ENCODE data around the gene KDM4C. TPM values are rescaled to one million over a fixed set of nuclear protein-coding genes. Genes with fewer than 3 reads are reported as not detected.

The KDM4C gene
- total and polyA plus RNA-seq, 2 of the 4 experiments (the other 2 are of a cell fraction), result 11.8 to 23.8 TPM

DNA sequence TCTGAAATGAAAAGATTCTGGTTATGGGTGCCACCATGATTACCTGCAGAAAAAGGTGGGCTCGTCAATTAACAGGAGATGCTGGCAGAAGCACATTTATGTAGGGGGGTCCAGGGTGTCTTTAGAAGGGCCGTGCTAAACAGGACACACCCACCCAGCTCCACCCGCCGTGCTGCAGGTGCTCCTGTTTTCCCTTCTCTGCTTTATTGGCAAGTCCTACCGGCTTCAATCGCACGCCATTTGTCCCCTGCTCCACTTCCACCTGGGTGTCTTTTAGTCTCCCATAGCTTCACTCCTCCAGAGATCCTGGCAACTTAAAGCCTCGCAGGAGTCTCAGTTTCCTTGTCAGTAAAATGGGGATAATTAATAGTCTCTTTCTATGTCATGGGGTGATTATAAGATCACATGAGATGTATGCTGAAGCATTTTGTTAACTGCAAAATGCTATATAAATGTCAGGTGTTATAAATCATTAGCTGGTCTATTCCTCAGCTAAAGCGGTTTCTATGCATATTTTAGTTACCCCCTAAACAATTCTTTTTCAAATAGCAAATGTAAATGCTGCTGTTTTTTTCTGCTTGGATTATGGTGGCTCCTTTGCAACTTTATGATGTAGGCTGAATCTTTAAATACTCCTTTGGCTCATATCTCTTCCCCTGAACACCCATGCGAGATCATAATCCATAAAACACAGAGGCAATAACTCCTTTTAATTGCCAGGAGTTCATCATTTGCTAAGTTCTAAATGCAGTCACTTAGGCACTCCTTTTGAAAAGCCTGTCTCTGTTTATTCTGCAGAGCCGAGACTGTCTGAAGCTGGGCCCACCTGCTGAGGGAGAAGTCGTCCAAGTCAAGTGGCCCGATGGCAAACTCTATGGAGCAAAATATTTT, 406.9 kb downstream of the KDM4C start:
- BruUV-seq (replicated peaks), result no TSS peak
- no peak overlapping the region for H3K23ac ChIP-seq (ENCODE audit: low read depth, low read length)
- no peak overlapping the region for H2AK5ac ChIP-seq (ENCODE audit: low read depth, low read length)
- WGBS, 2 experiments (ENCODE audit: extremely low coverage in 2 of 2, insufficient read length in 1 of 2), result no CpG with 5 or more reads among the region's 13 CpGs
- intact Hi-C loops (cut with micrococcal nuclease) (no loop called here), in situ Hi-C loops (cut with MboI; ENCODE audit: low sequenced_read_pairs) (no loop called here), dilution Hi-C loops (cut with HindIII; ENCODE audit: low sequenced_read_pairs, unreplicated experiment) (no loop called here)
- H2AFZ ChIP-seq (replicated peaks; ENCODE audit: low read length, poor library complexity), result peak overlapping the region; percentile 15
- no peak overlapping the region for H3K9ac ChIP-seq (ENCODE audit: low read depth, low read length)
- H3K18ac ChIP-seq (ENCODE audit: low read depth, low read length), result no peak overlapping the region
- H3K56ac ChIP-seq (ENCODE audit: extremely low read depth, insufficient read depth, low read length), result no peak overlapping the region
- H2BK5ac ChIP-seq (ENCODE audit: low read depth, low read length, poor library complexity, severe bottlenecking), result no peak overlapping the region
- no peaks in the 10 kb centered on the region for H3K4me1 ChIP-seq (ENCODE audit: control insufficient read depth, insufficient read depth, low read length)
- no peak overlapping the region for H3K14ac ChIP-seq (replicated peaks; ENCODE audit: low read depth, low read length)
- H3K4me2 ChIP-seq (ENCODE audit: low read depth, low read length), result no peak overlapping the region
- CTCF ChIA-PET, result no interaction called here
- H2BK120ac ChIP-seq (ENCODE audit: low read depth, low read length), result no peak overlapping the region
- no peak overlapping the region for H2AK9ac ChIP-seq (replicated peaks; ENCODE audit: low read depth, low read length, poor library complexity)
- H3K27ac ChIP-seq (ENCODE audit: insufficient read depth, low read length), result no peak overlapping the region
- H3K4ac ChIP-seq (ENCODE audit: low read depth, low read length), result no peak overlapping the region
- H2BK15ac ChIP-seq (ENCODE audit: low read depth, low read length), result no peak overlapping the region
- no peaks in the 10 kb centered on the region for H3K79me1 ChIP-seq (ENCODE audit: low read depth in 1 of 2, low read length in 2 of 2)
- H3K4me3 ChIP-seq (ENCODE audit: insufficient read depth, low read depth, low read length), result no peak overlapping the region
- H3K36me3 ChIP-seq (ENCODE audit: control insufficient read depth, insufficient read depth, low read length), result 0 out of 2 replicates have a peak, but pooled peaks cover 3% of the 10 kb centered on the region
- H4K91ac ChIP-seq (ENCODE audit: insufficient read depth, low read depth, low read length), result no peak overlapping the region
- ATAC-seq (ENCODE audit: low read depth), result no peak
- H4K5ac ChIP-seq (ENCODE audit: low read depth, low read length), result no peak overlapping the region
- H3K27me3 ChIP-seq (ENCODE audit: control insufficient read depth, insufficient read depth, low read length), result no peaks in the 10 kb centered on the region
- no peaks in the 10 kb centered on the region for H4K20me1 ChIP-seq (ENCODE audit: insufficient read depth, low read length)
- no peak overlapping the region for H2BK20ac ChIP-seq (ENCODE audit: low read depth, low read length)
- no peaks in the 10 kb centered on the region for H3K9me3 ChIP-seq (ENCODE audit: control insufficient read depth, insufficient read depth, low read length)
- TF ChIP-seq FOS (IDR thresholded peaks at IDR 0.05; ENCODE audit: low read depth, low read length), result no peak
- no peak overlapping the region for H4K8ac ChIP-seq (ENCODE audit: low read depth in 2 of 2, low read length in 2 of 2)
- POLR2A ChIA-PET (ENCODE audit: unreplicated experiment), result no interaction called here
- H3K9me1 ChIP-seq (ENCODE audit: insufficient read depth, low read length), result no peaks in the 10 kb centered on the region
- no peak for DNase-seq
